Measurements from ENCODE around the gene DRICH1. TPM values are rescaled to one million over a fixed set of nuclear protein-coding genes. Genes with fewer than 3 reads are reported as not detected.
"Not testable (repeated sequence)": the region's sequence is repeated elsewhere in the genome, so short reads cannot be mapped to it uniquely, and the experiment has no call there.

DRICH1 gene
- total RNA-seq, 8 experiments from 2014 or later, result 0.11 to 0.94 (median 0.36) TPM; not detected in 3

- WGBS, 10 experiments, result 11 to 100% (median 80%) methylated on average over 1 to 3 of the region's 6 CpGs; no CpG with 5 or more reads in 3 of the 10 experiments
- in situ Hi-C loops (cut with MboI; ENCODE audit: low pct_unique_long_range_greater_than_20kb in 2 of 9, low sequenced_read_pairs in 9 of 9, unreplicated experiment in 9 of 9); H3K27ac ChIP-seq; H3K4me3 ChIP-seq; H3K4me1 ChIP-seq (replicated peaks in 1 of 2): not testable (repeated sequence)
- ATAC-seq (replicated peaks in 6 of 8), result peak in 2 of 8 experiments; percentile 34 to 85
Measured at GRCh38 chr22:23628056-23628743, 3.9 kb downstream of the DRICH1 start.

- ATAC-seq (replicated peaks in 6 of 8), result peak in 3 of 8 experiments; percentile 68 to 93 (median 82)
- H3K27ac ChIP-seq; H3K4me1 ChIP-seq (replicated peaks in 1 of 2); H3K4me3 ChIP-seq; in situ Hi-C loops (cut with MboI; ENCODE audit: low pct_unique_long_range_greater_than_20kb in 2 of 9, low sequenced_read_pairs in 9 of 9, unreplicated experiment in 9 of 9): not testable (repeated sequence)
- 20 to 60% methylated on average over 1 to 2 of the region's 3 CpGs; no CpG with 5 or more reads in 8 of the 10 experiments for WGBS, 10 experiments
Measured at GRCh38 chr22:23627401-23628055, 4.6 kb downstream of the DRICH1 start.

- no peak overlapping the region for H3K27ac ChIP-seq
- no peaks in the 10 kb centered on the region for H3K4me1 ChIP-seq (replicated peaks in 1 of 2)
- ATAC-seq (replicated peaks in 6 of 8), result no peak
- H3K4me3 ChIP-seq, result no peak overlapping the region
- WGBS, 10 experiments, result 14 to 80% (median 43%) methylated on average over 1 of the region's 2 CpGs; no CpG with 5 or more reads in 7 of the 10 experiments
- in situ Hi-C loops (cut with MboI; ENCODE audit: low pct_unique_long_range_greater_than_20kb in 2 of 9, low sequenced_read_pairs in 9 of 9, unreplicated experiment in 9 of 9), result no loop called here
Measured at GRCh38 chr22:23626286-23626975, 5.7 kb downstream of the DRICH1 start.

GRCh38 chr22:23622634-23623033 is 9.5 kb downstream of the DRICH1 start:
- 0 to 67% (median 52%) methylated on average over 1 to 2 of the region's 2 CpGs; no CpG with 5 or more reads in 4 of the 10 experiments for WGBS, 10 experiments
- no peak overlapping the region for H3K27ac ChIP-seq
- ATAC-seq (replicated peaks in 6 of 8), result peak in 1 of 8 experiments; percentile 24
- H3K4me3 ChIP-seq, result no peak overlapping the region
- peaks cover 0 to 2% of the 10 kb centered on the region in 2 donors for H3K4me1 ChIP-seq (replicated peaks in 1 of 2)
- in situ Hi-C loops (cut with MboI; ENCODE audit: low pct_unique_long_range_greater_than_20kb in 2 of 9, low sequenced_read_pairs in 9 of 9, unreplicated experiment in 9 of 9), result no loop called here

GRCh38 chr22:23621916-23622315 is 10.2 kb downstream of the DRICH1 start:
- H3K27ac ChIP-seq; in situ Hi-C loops (cut with MboI; ENCODE audit: low pct_unique_long_range_greater_than_20kb in 2 of 9, low sequenced_read_pairs in 9 of 9, unreplicated experiment in 9 of 9); H3K4me3 ChIP-seq; ATAC-seq (replicated peaks in 6 of 8); H3K4me1 ChIP-seq (replicated peaks in 1 of 2): not testable (repeated sequence)
- WGBS, 10 experiments, result 50 to 83% (median 80%) methylated on average over 1 to 2 of the region's 2 CpGs; no CpG with 5 or more reads in 5 of the 10 experiments

GRCh38 chr22:23621082-23621780 is 10.9 kb downstream of the DRICH1 start:
- ATAC-seq (replicated peaks in 6 of 8), result no peak
- Histone ChIP-seq H3K4me1 (replicated peaks in 1 of 2) (peaks cover 0 to 2% of the 10 kb centered on the region in 2 donors), H3K27ac (no peak overlapping the region), H3K4me3 (no peak overlapping the region)
- in situ Hi-C loops (cut with MboI; ENCODE audit: low pct_unique_long_range_greater_than_20kb in 2 of 9, low sequenced_read_pairs in 9 of 9, unreplicated experiment in 9 of 9), result no loop called here
- WGBS, 10 experiments, result 47 to 93% (median 71%) methylated on average over 2 to 6 of the region's 9 CpGs

GRCh38 chr22:23613193-23613972 is 18.7 kb downstream of the DRICH1 start:
- peak in 3 of 8 experiments; percentile 24 to 54 (median 31) for ATAC-seq (replicated peaks in 6 of 8)

GRCh38 chr22:23609983-23610781 is 21.9 kb downstream of the DRICH1 start:
- in situ Hi-C loops (cut with MboI; ENCODE audit: low pct_unique_long_range_greater_than_20kb in 2 of 9, low sequenced_read_pairs in 9 of 9, unreplicated experiment in 9 of 9), result no loop called here
- H3K27ac ChIP-seq, result no peak overlapping the region
- peaks cover 6 to 8% of the 10 kb centered on the region in 2 donors for H3K4me1 ChIP-seq (replicated peaks in 1 of 2)
- 20 to 92% (median 72%) methylated on average over 1 to 6 of the region's 12 CpGs; no CpG with 5 or more reads in 3 of the 10 experiments for WGBS, 10 experiments
- H3K4me3 ChIP-seq, result no peak overlapping the region
- ATAC-seq (replicated peaks in 6 of 8), result no peak

More at GRCh38 chr22:23613193-23613972, 18.7 kb downstream of the DRICH1 start:
- Histone ChIP-seq H3K27ac (no peak overlapping the region), H3K4me1 (replicated peaks in 1 of 2) (peaks cover 5 to 6% of the 10 kb centered on the region in 2 donors), H3K4me3 (no peak overlapping the region)
- in situ Hi-C loops (cut with MboI; ENCODE audit: low pct_unique_long_range_greater_than_20kb in 2 of 9, low sequenced_read_pairs in 9 of 9, unreplicated experiment in 9 of 9), result no loop called here
- WGBS, 10 experiments, result 16 to 80% (median 60%) methylated on average over 2 to 7 of the region's 7 CpGs

GRCh38 chr22:23608583-23608982 is 23.5 kb downstream of the DRICH1 start:
- Histone ChIP-seq H3K4me3 (no peak overlapping the region), H3K4me1 (replicated peaks in 1 of 2) (peaks cover 6 to 8% of the 10 kb centered on the region in 2 donors), H3K27ac (peak overlapping the region; percentile 17 to 60)
- ATAC-seq (replicated peaks in 6 of 8), result peak; percentile 50 to 95 (median 93)
- WGBS, 10 experiments, result 38% methylated on average over 2 of the region's 6 CpGs; no CpG with 5 or more reads in 9 of the 10 experiments
- in situ Hi-C loops (cut with MboI; ENCODE audit: low pct_unique_long_range_greater_than_20kb in 2 of 9, low sequenced_read_pairs in 9 of 9, unreplicated experiment in 9 of 9), result no loop called here

GRCh38 chr22:23606204-23607131 is 25.7 kb downstream of the DRICH1 start:
- peak in 5 of 8 experiments; percentile 11 to 29 (median 14) for ATAC-seq (replicated peaks in 6 of 8)
- in situ Hi-C loops (cut with MboI; ENCODE audit: low pct_unique_long_range_greater_than_20kb in 2 of 9, low sequenced_read_pairs in 9 of 9, unreplicated experiment in 9 of 9), result no loop called here
- H3K4me1 ChIP-seq (replicated peaks in 1 of 2), result peaks cover 6 to 8% of the 10 kb centered on the region in 2 donors
- H3K27ac ChIP-seq, result no peak overlapping the region
- H3K4me3 ChIP-seq, result no peak overlapping the region
- WGBS, 10 experiments, result 42 to 90% (median 70%) methylated on average over 2 to 4 of the region's 20 CpGs; no CpG with 5 or more reads in 6 of the 10 experiments
